ENCODE results near the gene CIDEB.
A peak's percentile ranks its signal among the peaks of the same experiment; 100 is the strongest.

The CIDEB gene

GRCh38 chr14:24343795-24344660 lies 36.3 kb upstream of the CIDEB start:
- H3K27me3 ChIP-seq (ENCODE audit: control insufficient read depth, insufficient read depth, low read length, poor library complexity, severe bottlenecking): peaks cover 53% of the 10 kb centered on the region
- no peaks in the 10 kb centered on the region for H3K4me1 ChIP-seq (ENCODE audit: control insufficient read depth, insufficient read depth, low read length)
- H3K36me3 ChIP-seq (ENCODE audit: control insufficient read depth, insufficient read depth, low read length): no peaks in the 10 kb centered on the region
- 85 to 88% methylated on average over 7 of the region's 7 CpGs for WGBS, 2 experiments
- no peak overlapping the region for H3K4me3 ChIP-seq (ENCODE audit: insufficient read depth, low read depth, low read length)
- no peaks in the 10 kb centered on the region for H3K9me3 ChIP-seq (ENCODE audit: control insufficient read depth, low read length)
- no peak overlapping the region for H3K27ac ChIP-seq (ENCODE audit: insufficient read depth, low read depth, low read length, poor library complexity, severe bottlenecking)

DNA sequence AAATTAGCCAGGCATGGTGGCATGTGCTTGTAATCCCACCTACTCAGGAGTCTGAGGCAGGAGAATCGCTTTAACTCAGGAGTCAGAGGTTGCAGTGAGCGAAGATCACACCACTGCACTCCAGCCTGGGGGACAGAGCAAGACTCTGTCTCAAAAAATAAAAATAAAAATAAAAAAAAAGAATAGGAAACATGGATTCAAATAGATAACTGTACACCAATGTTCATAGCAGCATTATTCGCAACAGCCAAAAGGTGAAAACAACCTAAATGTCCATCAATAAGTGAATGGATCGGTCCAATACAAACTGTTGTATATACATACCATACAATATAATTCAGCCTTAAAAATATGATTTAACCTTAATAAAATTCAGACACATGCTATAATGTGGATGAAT lies 35.1 kb upstream of the CIDEB start:
- whole genome bisulfite sequencing, 2 experiments: 94 to 96% methylated on average over 4 of the region's 4 CpGs
- Histone ChIP-seq H3K36me3 (ENCODE audit: control insufficient read depth, insufficient read depth, low read length) (no peaks in the 10 kb centered on the region), H3K27me3 (ENCODE audit: control insufficient read depth, insufficient read depth, low read length, poor library complexity, severe bottlenecking) (peaks cover 65% of the 10 kb centered on the region), H3K4me1 (ENCODE audit: control insufficient read depth, insufficient read depth, low read length) (no peaks in the 10 kb centered on the region), H3K27ac (ENCODE audit: insufficient read depth, low read depth, low read length, poor library complexity, severe bottlenecking) (no peak overlapping the region), H3K9me3 (ENCODE audit: control insufficient read depth, low read length) (no peaks in the 10 kb centered on the region), H3K4me3 (ENCODE audit: insufficient read depth, low read depth, low read length) (no peak overlapping the region)

GRCh38 chr14:24340606-24341005 lies 32.8 kb upstream of the CIDEB start:
- H3K9me3 ChIP-seq (ENCODE audit: control insufficient read depth, low read length): no peaks in the 10 kb centered on the region

DNA sequence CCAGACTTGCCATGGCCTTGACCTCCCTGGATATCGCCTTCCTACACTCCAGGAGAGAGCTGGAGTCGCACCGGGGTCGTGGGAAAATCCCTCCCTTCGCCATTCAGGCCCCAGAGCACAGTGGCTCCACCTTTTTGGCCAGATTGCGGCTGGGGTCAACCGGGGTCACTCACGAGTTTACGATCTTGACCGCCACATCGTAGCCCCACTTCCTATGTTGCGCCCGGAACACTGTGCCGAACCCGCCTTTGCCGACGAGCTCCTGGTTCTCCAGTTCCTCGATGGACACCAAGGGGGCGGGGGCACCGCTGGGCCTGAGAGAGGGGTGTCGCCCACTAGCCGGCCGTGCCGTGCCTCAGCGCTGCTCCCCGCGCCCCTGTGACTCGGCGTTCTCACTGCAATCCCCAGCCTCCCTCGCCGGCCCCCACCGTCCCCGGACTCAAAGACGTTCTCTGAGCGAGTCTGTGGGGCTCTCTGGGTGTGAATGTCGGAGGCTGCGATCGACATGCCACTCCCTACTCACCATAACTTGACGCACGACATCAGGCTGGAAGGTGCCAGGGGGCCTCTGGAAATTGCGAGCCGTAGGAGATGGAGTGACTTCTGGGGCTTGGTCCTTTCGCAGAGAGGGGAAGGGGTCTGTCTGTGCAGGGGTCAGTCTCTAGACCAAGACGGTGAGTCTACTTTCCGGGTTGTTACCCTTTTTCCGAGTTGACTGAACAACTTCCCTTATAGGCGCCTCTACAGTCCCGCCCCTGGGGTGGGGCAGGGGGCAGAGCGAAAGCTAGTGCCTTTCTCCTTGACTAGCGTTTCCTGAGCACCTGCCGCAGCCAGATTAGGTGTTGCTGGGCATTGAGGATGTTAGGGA lies 31.7 kb upstream of the CIDEB start, which contains the start of gene RIPK3:
Gene RIPK3, minus strand, starts transcription at position 708 of the 868 bp plus-strand sequence. Its CDS starts 165 bp downstream, at position 543.
- H3K36me3 ChIP-seq (ENCODE audit: control insufficient read depth, insufficient read depth, low read length): no peaks in the 10 kb centered on the region
- WGBS, 2 experiments: 8 to 9% methylated on average over 50 to 51 of the region's 51 CpGs
- H3K4me3 ChIP-seq (ENCODE audit: insufficient read depth, low read depth, low read length): peak within 1 kb of the TSS; percentile 22
- peaks cover 92% of the 10 kb centered on the region for H3K27me3 ChIP-seq (ENCODE audit: control insufficient read depth, insufficient read depth, low read length, poor library complexity, severe bottlenecking)
- H3K9me3 ChIP-seq (ENCODE audit: control insufficient read depth, low read length): no peaks in the 10 kb centered on the region
- H3K27ac ChIP-seq (ENCODE audit: insufficient read depth, low read depth, low read length, poor library complexity, severe bottlenecking): no peak within 1 kb of the TSS
- peaks cover 11% of the 10 kb centered on the region for H3K4me1 ChIP-seq (ENCODE audit: control insufficient read depth, insufficient read depth, low read length)

More at GRCh38 chr14:24340606-24341005, 32.8 kb upstream of the CIDEB start:
- H3K36me3 ChIP-seq (ENCODE audit: control insufficient read depth, insufficient read depth, low read length): no peaks in the 10 kb centered on the region
- no peak overlapping the region for H3K27ac ChIP-seq (ENCODE audit: insufficient read depth, low read depth, low read length, poor library complexity, severe bottlenecking)
- H3K4me3 ChIP-seq (ENCODE audit: insufficient read depth, low read depth, low read length): no peak overlapping the region
- WGBS, 2 experiments: 92 to 93% methylated on average over 1 of the region's 1 CpG
- H3K27me3 ChIP-seq (ENCODE audit: control insufficient read depth, insufficient read depth, low read length, poor library complexity, severe bottlenecking): peaks cover 87% of the 10 kb centered on the region
- H3K4me1 ChIP-seq (ENCODE audit: control insufficient read depth, insufficient read depth, low read length): peaks cover 3% of the 10 kb centered on the region

DNA sequence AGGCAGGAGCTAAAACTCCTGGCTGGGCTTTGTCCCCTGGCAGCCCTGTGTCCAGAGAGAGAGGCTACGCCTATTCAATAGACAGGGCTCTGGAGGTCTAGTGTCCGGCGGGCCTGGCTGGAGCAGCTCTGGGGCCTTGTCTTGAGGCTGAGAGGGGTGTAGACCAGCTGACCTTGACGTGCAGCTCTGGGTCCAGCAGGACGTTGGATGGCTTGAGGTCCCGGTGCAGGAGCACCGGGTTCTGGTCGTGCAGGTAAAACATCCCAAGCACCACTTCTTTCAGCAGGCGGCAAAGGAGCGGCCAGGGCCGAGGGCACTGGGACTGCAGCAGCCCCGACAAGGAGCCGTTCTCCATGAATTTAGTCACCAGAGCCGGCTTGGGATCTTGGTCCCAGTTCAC lies 31.1 kb upstream of the CIDEB start:
- Histone ChIP-seq H3K4me1 (ENCODE audit: control insufficient read depth, insufficient read depth, low read length) (peaks cover 15% of the 10 kb centered on the region), H3K27ac (ENCODE audit: insufficient read depth, low read depth, low read length, poor library complexity, severe bottlenecking) (no peak overlapping the region), H3K4me3 (ENCODE audit: insufficient read depth, low read depth, low read length) (no peak overlapping the region), H3K36me3 (ENCODE audit: control insufficient read depth, insufficient read depth, low read length) (no peaks in the 10 kb centered on the region), H3K9me3 (ENCODE audit: control insufficient read depth, low read length) (no peaks in the 10 kb centered on the region), H3K27me3 (ENCODE audit: control insufficient read depth, insufficient read depth, low read length, poor library complexity, severe bottlenecking) (peaks cover 95% of the 10 kb centered on the region)
- 78 to 79% methylated on average over 14 of the region's 14 CpGs for WGBS, 2 experiments

GRCh38 chr14:24337824-24338175 lies 30.0 kb upstream of the CIDEB start:
- no peaks in the 10 kb centered on the region for H3K36me3 ChIP-seq (ENCODE audit: control insufficient read depth, insufficient read depth, low read length)
- H3K27me3 ChIP-seq (ENCODE audit: control insufficient read depth, insufficient read depth, low read length, poor library complexity, severe bottlenecking): peaks cover 98% of the 10 kb centered on the region
- H3K4me1 ChIP-seq (ENCODE audit: control insufficient read depth, insufficient read depth, low read length): peaks cover 16% of the 10 kb centered on the region
- no peak overlapping the region for H3K4me3 ChIP-seq (ENCODE audit: insufficient read depth, low read depth, low read length)
- 87 to 89% methylated on average over 8 of the region's 8 CpGs for WGBS, 2 experiments
- H3K27ac ChIP-seq (ENCODE audit: insufficient read depth, low read depth, low read length, poor library complexity, severe bottlenecking): no peak overlapping the region
- no peaks in the 10 kb centered on the region for H3K9me3 ChIP-seq (ENCODE audit: control insufficient read depth, low read length)

GRCh38 chr14:24337144-24337823 lies 29.5 kb upstream of the CIDEB start:
- Histone ChIP-seq H3K27ac (ENCODE audit: insufficient read depth, low read depth, low read length, poor library complexity, severe bottlenecking) (no peak overlapping the region), H3K9me3 (ENCODE audit: control insufficient read depth, low read length) (no peaks in the 10 kb centered on the region), H3K4me1 (ENCODE audit: control insufficient read depth, insufficient read depth, low read length) (peaks cover 21% of the 10 kb centered on the region), H3K27me3 (ENCODE audit: control insufficient read depth, insufficient read depth, low read length, poor library complexity, severe bottlenecking) (peaks cover 100% of the 10 kb centered on the region), H3K4me3 (ENCODE audit: insufficient read depth, low read depth, low read length) (no peak overlapping the region), H3K36me3 (ENCODE audit: control insufficient read depth, insufficient read depth, low read length) (no peaks in the 10 kb centered on the region)
- WGBS, 2 experiments: 84 to 85% methylated on average over 7 of the region's 7 CpGs

GRCh38 chr14:24335461-24336171 lies 27.8 kb upstream of the CIDEB start:
- no peak overlapping the region for H3K4me3 ChIP-seq (ENCODE audit: insufficient read depth, low read depth, low read length)
- H3K27me3 ChIP-seq (ENCODE audit: control insufficient read depth, insufficient read depth, low read length, poor library complexity, severe bottlenecking): peaks cover 100% of the 10 kb centered on the region
- no peaks in the 10 kb centered on the region for H3K9me3 ChIP-seq (ENCODE audit: control insufficient read depth, low read length)
- no peak overlapping the region for H3K27ac ChIP-seq (ENCODE audit: insufficient read depth, low read depth, low read length, poor library complexity, severe bottlenecking)
- WGBS, 2 experiments: 67 to 72% methylated on average over 12 of the region's 12 CpGs
- H3K4me1 ChIP-seq (ENCODE audit: control insufficient read depth, insufficient read depth, low read length): peaks cover 21% of the 10 kb centered on the region
- H3K36me3 ChIP-seq (ENCODE audit: control insufficient read depth, insufficient read depth, low read length): no peaks in the 10 kb centered on the region

- no peaks in the 10 kb centered on the region for H3K36me3 ChIP-seq (ENCODE audit: control insufficient read depth, insufficient read depth, low read length)
- no peak within 1 kb of the TSS for H3K27ac ChIP-seq (ENCODE audit: insufficient read depth, low read depth, low read length, poor library complexity, severe bottlenecking)
- 1 to 2% methylated on average over 65 of the region's 65 CpGs for WGBS, 2 experiments
- peaks cover 100% of the 10 kb centered on the region for H3K27me3 ChIP-seq (ENCODE audit: control insufficient read depth, insufficient read depth, low read length, poor library complexity, severe bottlenecking)
- H3K4me1 ChIP-seq (ENCODE audit: control insufficient read depth, insufficient read depth, low read length): peaks cover 21% of the 10 kb centered on the region
- H3K4me3 ChIP-seq (ENCODE audit: insufficient read depth, low read depth, low read length): peak within 1 kb of the TSS; percentile 27
- H3K9me3 ChIP-seq (ENCODE audit: control insufficient read depth, low read length): no peaks in the 10 kb centered on the region
These were observed 26.9 kb upstream of the CIDEB start, which contains the start of gene ADCY4 for GRCh38 chr14:24334431-24335291. Gene ADCY4, minus strand, starts transcription at chr14:24335071. Its CDS starts 419 bp downstream, at chr14:24334652.
